HG03159 (cell line): ENCODE measurements around the gene CDC5L.

Experiments used
- ATAC-seq: cut with Tn5 transposase; IDR thresholded peaks from one replicate; pipeline ENCODE4 v1.9.1; 2021; ENCODE audit warnings: mild to moderate bottlenecking, moderate library complexity; ENCODE audit not compliant: unreplicated experiment

Gene CDC5L

GRCh38 chr6:44410363-44410762 lies 22.9 kb downstream of the CDC5L start:
- ATAC-seq = no peak

- no peak for ATAC-seq
These were observed 23.6 kb downstream of the CDC5L start for GRCh38 chr6:44411141-44411540.

- no peak for ATAC-seq
These were observed 27.9 kb downstream of the CDC5L start for GRCh38 chr6:44415449-44415848.

- no peak for ATAC-seq
These were observed 28.5 kb downstream of the CDC5L start for GRCh38 chr6:44415873-44416502.

GRCh38 chr6:44422531-44422930 lies 35.0 kb downstream of the CDC5L start:
- ATAC-seq = no peak

GRCh38 chr6:44423306-44423705 lies 35.8 kb downstream of the CDC5L start:
- ATAC-seq = no peak

GRCh38 chr6:44425951-44426350 lies 38.4 kb downstream of the CDC5L start:
- no peak for ATAC-seq

- ATAC-seq = no peak
These were observed 41.2 kb downstream of the CDC5L start for GRCh38 chr6:44428682-44429081.

GRCh38 chr6:44430326-44430725 lies 42.8 kb downstream of the CDC5L start:
- no peak for ATAC-seq

GRCh38 chr6:44431118-44431725 lies 43.7 kb downstream of the CDC5L start:
- ATAC-seq = no peak

GRCh38 chr6:44432227-44432626 lies 44.7 kb downstream of the CDC5L start:
- no peak for ATAC-seq

- ATAC-seq = no peak
These were observed 45.2 kb downstream of the CDC5L start for GRCh38 chr6:44432726-44433125.

- ATAC-seq = no peak
These were observed 48.0 kb downstream of the CDC5L start for GRCh38 chr6:44435500-44435899.

GRCh38 chr6:44438827-44439226 lies 51.3 kb downstream of the CDC5L start:
- no peak for ATAC-seq

- no peak for ATAC-seq
These were observed 52.0 kb downstream of the CDC5L start for GRCh38 chr6:44439270-44440045.

- ATAC-seq = no peak
These were observed 53.8 kb downstream of the CDC5L start for GRCh38 chr6:44441091-44441855.

- ATAC-seq = no peak
These were observed 54.7 kb downstream of the CDC5L start for GRCh38 chr6:44442236-44442635.

GRCh38 chr6:44442833-44443444 lies 55.4 kb downstream of the CDC5L start:
- ATAC-seq = no peak

- ATAC-seq = no peak
These were observed 57.3 kb downstream of the CDC5L start for GRCh38 chr6:44444853-44445252.

- ATAC-seq = no peak
These were observed 59.3 kb downstream of the CDC5L start for GRCh38 chr6:44446626-44447300.
